Measurements from ENCODE around the gene DENND4A. TPM values are rescaled to one million over a fixed set of nuclear protein-coding genes. Genes with fewer than 3 reads are reported as not detected.

DENND4A gene
- polyA plus RNA-seq, 1 experiment, result 19.1 TPM

DNA sequence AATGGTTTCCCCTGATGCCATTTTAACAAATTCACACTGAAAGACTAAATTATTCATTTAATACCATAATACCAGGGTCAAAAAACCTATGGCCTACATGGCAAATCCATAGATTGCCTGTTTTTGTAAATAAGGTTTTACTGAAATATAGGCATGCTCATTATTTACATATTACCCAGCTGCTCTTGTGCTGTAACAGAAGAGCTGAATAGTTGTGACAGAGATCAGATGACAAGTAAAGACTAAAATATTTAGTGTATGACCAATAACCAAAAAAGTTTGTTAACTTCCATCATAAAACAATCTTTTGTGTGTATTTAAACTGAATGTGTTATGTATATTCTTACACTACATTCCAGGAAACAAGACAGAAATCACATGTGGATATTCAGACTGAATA is 60.2 kb downstream of the DENND4A start:
- DNase-seq (ENCODE audit: low read depth, low spot score), result no peak
- Histone ChIP-seq H3K27me3 (ENCODE audit: control insufficient read depth, insufficient read depth, low read length) (no peaks in the 10 kb centered on the region), H3K4me3 (ENCODE audit: low read depth, low read length) (no peak overlapping the region), H3K9me3 (ENCODE audit: control insufficient read depth, insufficient read depth, low read length) (no peaks in the 10 kb centered on the region), H3K27ac (ENCODE audit: low read depth, low read length) (no peak overlapping the region)
- ChIA-PET POLR2A (no interaction called here), CTCF (no interaction called here)
- TF ChIP-seq, protein P1, sequence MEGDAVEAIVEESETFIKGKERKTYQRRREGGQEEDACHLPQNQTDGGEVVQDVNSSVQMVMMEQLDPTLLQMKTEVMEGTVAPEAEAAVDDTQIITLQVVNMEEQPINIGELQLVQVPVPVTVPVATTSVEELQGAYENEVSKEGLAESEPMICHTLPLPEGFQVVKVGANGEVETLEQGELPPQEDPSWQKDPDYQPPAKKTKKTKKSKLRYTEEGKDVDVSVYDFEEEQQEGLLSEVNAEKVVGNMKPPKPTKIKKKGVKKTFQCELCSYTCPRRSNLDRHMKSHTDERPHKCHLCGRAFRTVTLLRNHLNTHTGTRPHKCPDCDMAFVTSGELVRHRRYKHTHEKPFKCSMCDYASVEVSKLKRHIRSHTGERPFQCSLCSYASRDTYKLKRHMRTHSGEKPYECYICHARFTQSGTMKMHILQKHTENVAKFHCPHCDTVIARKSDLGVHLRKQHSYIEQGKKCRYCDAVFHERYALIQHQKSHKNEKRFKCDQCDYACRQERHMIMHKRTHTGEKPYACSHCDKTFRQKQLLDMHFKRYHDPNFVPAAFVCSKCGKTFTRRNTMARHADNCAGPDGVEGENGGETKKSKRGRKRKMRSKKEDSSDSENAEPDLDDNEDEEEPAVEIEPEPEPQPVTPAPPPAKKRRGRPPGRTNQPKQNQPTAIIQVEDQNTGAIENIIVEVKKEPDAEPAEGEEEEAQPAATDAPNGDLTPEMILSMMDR (IDR thresholded peaks at IDR 0.05; ENCODE audit: low read depth, low read length), result no peak

DNA sequence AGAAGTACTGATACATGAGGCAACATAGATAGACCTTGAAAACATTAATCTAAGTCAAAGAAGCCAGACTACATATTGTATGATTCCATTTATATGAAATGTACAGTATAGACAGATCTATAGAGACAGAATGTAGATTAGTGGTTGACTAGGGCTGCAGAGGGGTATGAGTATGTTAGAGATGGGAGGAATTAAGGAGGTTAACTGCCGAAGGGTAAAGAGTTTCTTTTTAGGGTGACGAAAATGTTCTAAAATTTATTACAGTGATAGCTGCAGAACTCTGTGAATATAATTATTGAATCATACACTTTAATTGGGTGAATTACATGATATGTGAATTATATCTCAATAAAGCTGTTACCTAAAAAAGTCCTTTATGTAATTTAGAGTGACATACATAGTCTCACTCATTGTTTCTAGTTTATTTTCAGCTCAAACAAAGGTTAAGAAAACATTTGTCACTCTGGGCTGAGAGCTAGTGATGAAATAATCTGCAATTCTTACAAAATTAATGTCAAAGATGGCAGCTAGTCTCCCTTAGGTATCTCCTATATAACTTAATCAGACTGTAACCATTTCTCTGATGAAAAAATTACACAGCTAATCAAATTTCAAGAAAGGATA is 61.4 kb downstream of the DENND4A start:
- Histone ChIP-seq H3K27me3 (ENCODE audit: control insufficient read depth, insufficient read depth, low read length) (no peaks in the 10 kb centered on the region), H3K4me3 (ENCODE audit: low read depth, low read length) (no peak overlapping the region), H3K27ac (ENCODE audit: low read depth, low read length) (no peak overlapping the region), H3K9me3 (ENCODE audit: control insufficient read depth, insufficient read depth, low read length) (no peaks in the 10 kb centered on the region)
- CTCF ChIA-PET, result no interaction called here
- TF ChIP-seq, protein P1 (IDR thresholded peaks at IDR 0.05; ENCODE audit: low read depth, low read length), result no peak
- no peak for DNase-seq (ENCODE audit: low read depth, low spot score)
- POLR2A ChIA-PET, result no interaction called here

DNA sequence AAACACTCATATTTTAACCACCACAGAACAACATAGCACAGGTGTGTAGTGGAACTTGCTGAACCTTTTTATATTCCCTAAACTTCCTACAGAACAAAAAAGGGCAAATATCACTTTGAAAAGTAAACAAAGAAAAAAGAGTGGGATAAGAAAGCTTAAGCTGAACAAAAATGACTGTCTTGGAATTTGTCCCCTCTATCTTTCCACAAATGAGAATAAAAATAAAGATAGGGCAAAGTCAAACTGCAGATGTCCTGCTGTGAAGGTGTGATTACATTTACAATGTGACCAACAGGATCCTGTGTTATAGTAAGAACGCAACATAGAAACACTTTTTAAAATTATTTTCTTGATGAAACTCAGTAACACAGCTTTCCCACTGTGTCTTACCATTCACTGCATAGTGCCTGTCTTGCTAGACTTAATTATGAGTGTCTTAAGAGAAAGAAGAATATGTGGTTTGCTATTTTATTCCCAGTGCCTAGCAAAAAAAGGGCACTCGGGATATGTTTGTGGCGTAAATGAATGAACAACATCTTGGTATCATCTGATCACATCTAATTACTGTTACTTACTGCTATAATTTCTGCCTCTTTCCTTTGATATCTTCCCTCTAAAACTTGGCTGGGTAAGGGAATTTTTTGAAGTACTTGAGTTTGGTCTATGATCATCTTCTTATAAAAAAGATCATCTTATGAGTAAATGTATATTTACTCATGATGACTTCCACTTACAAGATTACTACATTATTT is 67.5 kb downstream of the DENND4A start:
- no peak overlapping the region for H3K4me3 ChIP-seq (ENCODE audit: low read depth, low read length)
- DNase-seq (ENCODE audit: low read depth, low spot score), result no peak
- TF ChIP-seq, protein P1 (IDR thresholded peaks at IDR 0.05; ENCODE audit: low read depth, low read length), result no peak
- ChIA-PET POLR2A (interaction anchor here (0.7 kb wide), 1 partner anchor 56 kb away, joined by 4 read pairs; no protein-coding TSS in a partner anchor), CTCF (no interaction called here)
- H3K27me3 ChIP-seq (ENCODE audit: control insufficient read depth, insufficient read depth, low read length), result no peaks in the 10 kb centered on the region
- H3K27ac ChIP-seq (ENCODE audit: low read depth, low read length), result no peak overlapping the region
- H3K9me3 ChIP-seq (ENCODE audit: control insufficient read depth, insufficient read depth, low read length), result no peaks in the 10 kb centered on the region

DNA sequence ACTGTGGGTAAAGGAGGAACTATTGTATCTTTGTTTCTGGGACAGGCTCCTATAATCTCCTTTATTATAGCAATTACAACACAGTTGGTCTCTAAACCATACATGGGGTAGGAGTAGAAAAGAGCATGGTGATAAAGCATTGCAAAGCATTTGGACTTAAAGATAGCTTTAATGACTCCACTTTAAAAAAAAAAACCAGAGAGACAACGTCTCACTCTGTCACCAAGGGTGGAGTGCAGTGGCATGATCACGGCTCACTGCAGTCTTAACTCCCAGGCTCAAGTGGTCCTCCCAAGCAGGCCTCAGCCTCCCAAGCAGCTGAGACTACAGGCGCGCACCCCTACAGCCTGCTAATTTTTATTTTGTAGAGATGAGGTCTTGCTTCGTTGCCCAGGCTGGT is 68.2 kb downstream of the DENND4A start:
- DNase-seq (ENCODE audit: low read depth, low spot score), result no peak
- Histone ChIP-seq H3K9me3 (ENCODE audit: control insufficient read depth, insufficient read depth, low read length) (no peaks in the 10 kb centered on the region), H3K27ac (ENCODE audit: low read depth, low read length) (no peak overlapping the region), H3K4me3 (ENCODE audit: low read depth, low read length) (no peak overlapping the region), H3K27me3 (ENCODE audit: control insufficient read depth, insufficient read depth, low read length) (no peaks in the 10 kb centered on the region)
- ChIA-PET CTCF (no interaction called here), POLR2A (interaction anchor here (0.7 kb wide), 1 partner anchor 57 kb away, joined by 4 read pairs; no protein-coding TSS in a partner anchor)
- TF ChIP-seq, protein P1 (IDR thresholded peaks at IDR 0.05; ENCODE audit: low read depth, low read length), result no peak

DNA sequence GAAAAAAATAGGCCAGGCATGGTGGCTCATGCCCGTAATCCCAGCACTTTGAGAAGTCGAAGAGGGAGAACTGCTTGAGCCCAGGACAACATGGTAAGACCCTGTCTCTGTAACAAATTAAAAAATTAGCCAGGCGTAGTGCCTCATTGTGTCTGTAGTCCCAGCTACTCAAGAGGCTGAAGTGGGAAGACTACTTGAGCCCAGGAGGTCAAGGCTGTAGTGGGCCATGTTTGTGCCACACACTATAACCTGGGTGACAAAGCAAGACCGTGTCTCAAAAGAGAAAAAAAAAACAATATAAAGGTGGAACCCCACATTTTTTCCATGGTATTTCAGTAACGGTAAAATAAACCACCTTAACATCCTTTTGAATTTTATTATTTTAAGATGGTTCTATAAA is 69.9 kb downstream of the DENND4A start:
- ChIA-PET POLR2A (no interaction called here), CTCF (interaction anchor here (0.7 kb wide), 1 partner anchor 33 kb away, joined by 3 read pairs; no protein-coding TSS in a partner anchor)
- Histone ChIP-seq H3K27ac (ENCODE audit: low read depth, low read length) (no peak overlapping the region), H3K4me3 (ENCODE audit: low read depth, low read length) (no peak overlapping the region), H3K27me3 (ENCODE audit: control insufficient read depth, insufficient read depth, low read length) (no peaks in the 10 kb centered on the region), H3K9me3 (ENCODE audit: control insufficient read depth, insufficient read depth, low read length) (no peaks in the 10 kb centered on the region)
- TF ChIP-seq, protein P1 (IDR thresholded peaks at IDR 0.05; ENCODE audit: low read depth, low read length), result no peak
- DNase-seq (ENCODE audit: low read depth, low spot score), result no peak

Measured in AG04450 (cell line).